Measurements from ENCODE around the gene EML1.

The EML1 gene

DNA sequence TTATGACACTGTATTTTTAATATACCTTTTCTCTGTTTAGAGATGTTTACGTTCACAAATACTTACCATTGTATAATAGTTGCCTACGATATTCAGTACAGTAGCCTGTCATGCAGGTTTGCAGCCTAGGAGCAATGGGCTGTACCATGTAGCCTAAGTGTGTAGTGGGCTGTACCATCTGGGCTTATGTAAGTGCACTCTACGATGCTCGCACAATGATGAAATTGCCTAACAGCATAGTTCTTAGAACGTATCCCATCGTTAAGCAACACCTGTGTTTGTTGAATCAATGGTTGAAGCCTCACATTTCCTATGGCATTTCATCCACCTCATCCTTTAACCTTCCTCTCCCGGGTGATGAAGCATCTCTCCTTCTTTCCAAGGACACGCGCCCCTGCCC lies 12.5 kb upstream of the EML1 start:
- no peak for DNase-seq (ENCODE audit: low read depth)
- TF ChIP-seq MYC (IDR thresholded peaks at IDR 0.05; ENCODE audit: low read depth, low read length), result no peak
- no peak for TF ChIP-seq POLR2A (IDR thresholded peaks at IDR 0.05; ENCODE audit: extremely low read depth, insufficient read length)
- TF ChIP-seq, protein P1, sequence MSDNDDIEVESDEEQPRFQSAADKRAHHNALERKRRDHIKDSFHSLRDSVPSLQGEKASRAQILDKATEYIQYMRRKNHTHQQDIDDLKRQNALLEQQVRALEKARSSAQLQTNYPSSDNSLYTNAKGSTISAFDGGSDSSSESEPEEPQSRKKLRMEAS (IDR thresholded peaks at IDR 0.05; ENCODE audit: low read depth, low read length), result no peak
- TF ChIP-seq, protein P2, sequence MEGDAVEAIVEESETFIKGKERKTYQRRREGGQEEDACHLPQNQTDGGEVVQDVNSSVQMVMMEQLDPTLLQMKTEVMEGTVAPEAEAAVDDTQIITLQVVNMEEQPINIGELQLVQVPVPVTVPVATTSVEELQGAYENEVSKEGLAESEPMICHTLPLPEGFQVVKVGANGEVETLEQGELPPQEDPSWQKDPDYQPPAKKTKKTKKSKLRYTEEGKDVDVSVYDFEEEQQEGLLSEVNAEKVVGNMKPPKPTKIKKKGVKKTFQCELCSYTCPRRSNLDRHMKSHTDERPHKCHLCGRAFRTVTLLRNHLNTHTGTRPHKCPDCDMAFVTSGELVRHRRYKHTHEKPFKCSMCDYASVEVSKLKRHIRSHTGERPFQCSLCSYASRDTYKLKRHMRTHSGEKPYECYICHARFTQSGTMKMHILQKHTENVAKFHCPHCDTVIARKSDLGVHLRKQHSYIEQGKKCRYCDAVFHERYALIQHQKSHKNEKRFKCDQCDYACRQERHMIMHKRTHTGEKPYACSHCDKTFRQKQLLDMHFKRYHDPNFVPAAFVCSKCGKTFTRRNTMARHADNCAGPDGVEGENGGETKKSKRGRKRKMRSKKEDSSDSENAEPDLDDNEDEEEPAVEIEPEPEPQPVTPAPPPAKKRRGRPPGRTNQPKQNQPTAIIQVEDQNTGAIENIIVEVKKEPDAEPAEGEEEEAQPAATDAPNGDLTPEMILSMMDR (IDR thresholded peaks at IDR 0.05; ENCODE audit: low read depth, low read length), result no peak

DNA sequence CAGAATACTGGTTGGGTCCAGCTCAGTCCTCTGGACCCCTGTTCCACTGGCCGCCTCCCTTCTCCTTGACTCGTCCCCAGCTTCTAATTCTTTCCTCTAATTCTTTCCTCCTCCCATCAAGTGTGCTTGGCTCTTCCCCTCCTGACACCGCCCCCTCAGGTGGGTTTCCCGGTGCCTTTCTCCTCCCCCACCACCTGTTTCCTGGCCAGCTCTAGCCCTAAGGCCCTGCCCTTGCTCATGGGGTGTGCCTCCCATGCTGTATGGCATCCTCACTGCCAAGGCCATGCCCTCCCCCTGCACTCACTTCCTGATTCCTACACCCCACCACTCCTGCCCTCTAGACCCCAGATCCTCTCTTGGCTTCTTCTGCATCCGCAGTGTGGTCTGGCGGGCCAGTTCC lies 12.1 kb upstream of the EML1 start:
- DNase-seq (ENCODE audit: low read depth), result no peak
- TF ChIP-seq, protein P1 (IDR thresholded peaks at IDR 0.05; ENCODE audit: low read depth, low read length), result no peak
- TF ChIP-seq POLR2A (IDR thresholded peaks at IDR 0.05; ENCODE audit: extremely low read depth, insufficient read length) (no peak), MYC (IDR thresholded peaks at IDR 0.05; ENCODE audit: low read depth, low read length) (no peak)
- TF ChIP-seq, protein P2 (IDR thresholded peaks at IDR 0.05; ENCODE audit: low read depth, low read length), result no peak
- H3K4me3 ChIP-seq (ENCODE audit: low read depth, low read length), result no peak overlapping the region

More for the DNA sequence above, 12.5 kb upstream of the EML1 start:
- H3K4me3 ChIP-seq (ENCODE audit: low read depth, low read length), result no peak overlapping the region

DNA sequence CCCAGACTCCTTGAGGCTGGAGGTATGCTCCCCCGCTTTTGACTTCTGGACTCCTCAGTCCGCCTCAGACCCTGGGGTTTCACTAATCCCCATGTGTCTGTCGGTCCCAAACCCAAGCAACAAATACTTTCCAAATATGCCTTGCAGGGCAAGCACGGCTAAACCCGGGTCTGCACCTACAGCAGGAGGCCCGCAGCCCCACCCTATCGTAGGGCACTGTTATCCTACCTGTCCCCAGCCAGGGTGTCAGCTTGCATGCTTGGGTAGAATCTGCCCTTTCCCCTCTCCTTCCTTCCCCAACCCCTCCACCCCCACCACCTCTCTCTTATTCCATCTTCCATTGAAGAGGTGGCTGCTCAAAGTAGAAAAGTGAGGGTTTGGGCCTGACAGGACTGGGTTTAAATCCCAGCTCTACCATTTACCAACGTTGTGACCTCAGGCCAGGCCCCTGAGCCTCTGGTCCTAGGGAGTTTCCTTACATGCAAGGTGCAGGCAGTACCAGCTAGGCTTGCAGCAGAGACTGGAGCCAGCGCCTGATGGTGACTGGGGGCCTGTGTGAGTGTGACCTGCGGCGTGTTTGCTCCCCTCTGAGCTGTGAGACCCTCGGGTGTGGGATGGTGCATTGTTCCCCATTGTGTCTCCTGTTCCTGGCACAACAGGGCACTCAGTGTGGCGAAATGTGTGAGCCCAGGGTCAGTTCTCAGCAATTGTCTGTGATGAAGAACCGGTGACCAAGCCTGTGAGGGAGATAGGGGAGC lies 11.2 kb upstream of the EML1 start:
- TF ChIP-seq POLR2A (IDR thresholded peaks at IDR 0.05; ENCODE audit: extremely low read depth, insufficient read length) (no peak), MYC (IDR thresholded peaks at IDR 0.05; ENCODE audit: low read depth, low read length) (no peak)
- TF ChIP-seq, protein P2 (IDR thresholded peaks at IDR 0.05; ENCODE audit: low read depth, low read length), result no peak
- TF ChIP-seq, protein P1 (IDR thresholded peaks at IDR 0.05; ENCODE audit: low read depth, low read length), result no peak
- H3K4me3 ChIP-seq (ENCODE audit: low read depth, low read length), result no peak overlapping the region
- no peak for DNase-seq (ENCODE audit: low read depth)

DNA sequence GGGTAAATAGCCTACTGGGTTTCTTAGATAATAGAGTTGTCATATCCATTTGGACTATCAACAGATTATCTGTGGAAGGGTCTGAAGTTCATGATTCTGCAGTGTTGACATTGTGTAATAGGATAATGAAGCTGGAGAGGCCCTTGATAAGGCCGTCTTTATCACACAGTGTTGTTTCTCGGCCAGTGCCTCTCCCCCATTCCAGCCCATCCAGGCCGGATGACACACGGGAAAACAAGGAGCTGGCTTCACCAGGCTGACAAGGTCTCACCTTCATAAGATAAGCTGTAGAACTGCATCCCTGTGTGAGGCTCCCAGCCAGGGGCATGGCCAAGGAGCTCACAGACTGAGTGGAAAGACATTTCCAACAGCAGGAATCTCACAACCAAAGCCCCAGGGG lies 8.7 kb upstream of the EML1 start:
- H3K4me3 ChIP-seq (ENCODE audit: low read depth, low read length), result no peak overlapping the region
- DNase-seq (ENCODE audit: low read depth), result no peak
- TF ChIP-seq MYC (IDR thresholded peaks at IDR 0.05; ENCODE audit: low read depth, low read length), result no peak

DNA sequence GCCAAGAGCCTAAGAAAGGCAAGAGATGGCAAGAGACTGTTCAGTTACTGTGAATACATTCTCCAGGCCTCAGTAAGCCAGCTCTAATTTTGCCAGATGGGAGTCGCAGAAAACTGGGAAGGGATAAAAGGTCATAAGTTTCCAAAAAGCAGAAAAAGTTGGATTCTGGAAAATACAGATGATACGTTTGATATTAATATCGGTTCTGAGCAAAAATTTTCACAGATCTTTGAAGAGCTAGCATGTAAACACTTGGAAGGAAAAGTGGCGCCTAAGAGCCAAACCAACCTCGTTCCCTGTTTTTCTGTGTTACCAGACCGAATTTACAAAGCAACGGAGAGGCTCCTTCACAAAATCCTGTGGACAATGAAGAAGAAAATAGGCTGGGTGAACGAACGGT lies 7.8 kb upstream of the EML1 start:
- no peak for DNase-seq (ENCODE audit: low read depth)
- TF ChIP-seq MYC (IDR thresholded peaks at IDR 0.05; ENCODE audit: low read depth, low read length), result no peak
- no peak for TF ChIP-seq POLR2A (IDR thresholded peaks at IDR 0.05; ENCODE audit: extremely low read depth, insufficient read length)
- TF ChIP-seq, protein P2 (IDR thresholded peaks at IDR 0.05; ENCODE audit: low read depth, low read length), result no peak
- TF ChIP-seq, protein P1 (IDR thresholded peaks at IDR 0.05; ENCODE audit: low read depth, low read length), result no peak

DNA sequence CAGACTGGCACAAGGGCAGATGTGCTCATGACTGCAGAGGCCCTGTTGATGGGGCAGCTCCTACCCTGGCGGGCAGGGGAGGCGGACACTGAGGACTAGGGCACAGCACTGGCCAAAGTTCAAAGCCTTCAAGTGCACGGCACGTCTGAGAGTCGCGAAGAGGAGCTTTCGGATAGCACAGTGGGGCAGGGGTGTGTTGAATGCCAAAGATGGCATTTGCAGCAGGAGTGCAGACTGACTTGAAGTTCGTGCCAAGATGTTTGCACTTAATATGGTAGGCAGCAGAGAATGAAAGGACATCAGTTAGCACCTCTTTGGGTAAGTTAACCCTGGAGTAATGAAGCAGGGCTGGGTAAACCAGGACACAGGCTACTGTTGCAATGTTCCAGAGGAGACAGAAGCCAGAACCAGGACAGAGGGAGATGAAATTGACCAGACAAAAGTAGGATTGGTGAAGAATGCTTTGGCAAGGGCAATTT lies 6.7 kb upstream of the EML1 start:
- TF ChIP-seq POLR2A (IDR thresholded peaks at IDR 0.05; ENCODE audit: extremely low read depth, insufficient read length) (no peak), MYC (IDR thresholded peaks at IDR 0.05; ENCODE audit: low read depth, low read length) (no peak)
- TF ChIP-seq, protein P1 (IDR thresholded peaks at IDR 0.05; ENCODE audit: low read depth, low read length), result no peak
- TF ChIP-seq, protein P2 (IDR thresholded peaks at IDR 0.05; ENCODE audit: low read depth, low read length), result no peak
- H3K4me3 ChIP-seq (ENCODE audit: low read depth, low read length), result no peak overlapping the region
- no peak for DNase-seq (ENCODE audit: low read depth)

More for the DNA sequence above, 7.8 kb upstream of the EML1 start:
- no peak overlapping the region for H3K4me3 ChIP-seq (ENCODE audit: low read depth, low read length)

Data from NB4 (cell line).